NCI-H1048 (cell line): ENCODE results near the gene ADCY2.

Experiments used
- DNase-seq: peaks from one replicate; lab custom pipeline; 2025; lab: John Stamatoyannopoulos, UW

ADCY2 gene

DNA sequence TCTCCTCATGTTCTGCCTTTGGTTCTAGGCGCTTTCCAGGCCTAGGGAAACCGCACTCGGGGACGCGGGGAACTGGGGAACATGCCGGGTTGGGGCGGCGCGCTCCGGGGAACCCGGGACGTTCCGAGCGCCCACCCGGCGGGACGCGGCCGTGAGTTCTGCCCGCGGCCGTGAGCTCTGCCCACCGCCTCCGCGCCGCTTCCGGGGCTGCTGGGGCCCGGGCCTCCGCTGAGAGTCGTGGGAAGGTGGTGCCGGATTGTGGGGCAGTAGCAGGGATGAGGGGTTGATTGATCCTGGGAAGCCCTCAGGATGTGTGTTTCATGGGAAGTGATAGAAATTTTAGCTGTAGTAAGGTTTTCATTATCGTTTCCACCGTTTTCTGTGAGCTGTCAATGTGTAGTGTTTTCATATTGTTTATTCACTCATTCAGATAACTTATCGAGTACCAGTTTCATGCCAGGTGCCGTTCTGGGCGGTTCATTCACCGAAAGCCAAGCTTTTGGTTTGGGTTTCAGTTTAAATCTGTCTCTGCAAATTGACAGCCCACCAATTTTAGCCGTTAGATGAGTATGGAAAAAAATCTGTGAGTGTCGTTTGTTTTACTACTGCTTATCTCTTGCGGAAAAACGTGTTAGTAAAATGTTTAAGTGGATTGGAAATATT, 473.7 kb downstream of the ADCY2 start:
- no peak for DNase-seq

DNA sequence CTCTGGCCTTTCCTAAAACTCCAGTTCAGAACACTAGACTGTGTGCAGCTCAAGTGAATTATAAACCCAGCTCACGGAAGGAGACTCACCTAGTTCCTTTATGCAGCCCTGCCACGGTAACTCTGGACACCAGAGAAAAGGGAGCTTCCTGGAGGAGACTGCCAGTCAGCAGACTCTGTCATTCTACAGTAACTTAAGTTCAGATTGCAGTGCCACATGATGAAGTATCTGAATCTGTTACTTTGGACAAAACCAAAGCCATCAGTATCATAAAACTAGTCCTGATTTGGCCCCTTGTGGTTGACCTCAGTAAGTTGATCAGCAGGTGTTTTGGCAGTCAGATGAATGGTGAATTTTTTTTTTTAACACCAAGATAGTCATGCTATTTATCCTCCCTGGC, 475.7 kb downstream of the ADCY2 start:
- no peak for DNase-seq

DNA sequence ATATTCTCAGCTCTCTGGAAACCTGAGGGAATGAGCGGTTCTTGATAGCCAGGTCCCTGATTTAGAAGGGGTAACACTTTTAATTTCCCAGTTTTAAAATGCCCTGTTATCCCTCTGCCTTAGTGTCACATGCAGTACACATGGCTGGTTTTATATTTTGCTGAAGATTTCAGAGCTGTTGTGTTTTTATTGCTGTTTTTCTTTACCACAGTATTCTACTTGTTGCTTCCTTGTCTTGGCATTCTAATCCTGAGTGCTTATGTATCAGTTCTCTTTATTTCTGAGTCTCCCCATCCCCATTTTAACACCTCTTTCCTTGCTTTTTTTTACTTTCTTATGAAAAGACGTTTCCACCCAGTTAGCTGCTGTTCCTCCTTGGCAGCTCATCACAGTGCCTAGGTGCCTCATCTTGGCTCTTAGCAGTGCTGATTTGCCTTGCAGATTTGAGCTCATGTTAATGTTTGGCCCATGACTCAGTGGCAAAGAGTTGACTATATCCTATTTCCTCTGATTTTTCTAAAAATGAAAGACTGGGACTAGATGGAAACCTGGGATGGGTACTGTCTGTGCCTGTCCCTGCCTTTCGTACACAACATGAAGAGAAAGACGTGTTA, 476.7 kb downstream of the ADCY2 start:
- no peak for DNase-seq

DNA sequence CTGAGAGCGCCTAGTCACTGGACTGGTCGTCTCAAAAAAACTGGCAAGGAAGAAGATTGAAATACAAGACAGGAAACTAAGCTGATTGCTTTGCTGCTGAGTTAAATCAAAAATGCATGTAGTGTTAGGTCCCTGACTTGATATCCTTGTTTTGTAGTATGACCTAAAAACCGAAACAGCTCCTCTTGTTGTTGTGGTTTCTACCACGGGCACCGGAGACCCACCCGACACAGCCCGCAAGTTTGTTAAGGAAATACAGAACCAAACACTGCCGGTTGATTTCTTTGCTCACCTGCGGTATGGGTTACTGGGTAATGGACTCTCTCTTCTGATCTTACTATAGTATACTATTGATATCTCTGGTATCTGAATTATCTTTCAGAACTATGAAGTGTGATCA, 477.3 kb downstream of the ADCY2 start:
- no peak for DNase-seq

DNA sequence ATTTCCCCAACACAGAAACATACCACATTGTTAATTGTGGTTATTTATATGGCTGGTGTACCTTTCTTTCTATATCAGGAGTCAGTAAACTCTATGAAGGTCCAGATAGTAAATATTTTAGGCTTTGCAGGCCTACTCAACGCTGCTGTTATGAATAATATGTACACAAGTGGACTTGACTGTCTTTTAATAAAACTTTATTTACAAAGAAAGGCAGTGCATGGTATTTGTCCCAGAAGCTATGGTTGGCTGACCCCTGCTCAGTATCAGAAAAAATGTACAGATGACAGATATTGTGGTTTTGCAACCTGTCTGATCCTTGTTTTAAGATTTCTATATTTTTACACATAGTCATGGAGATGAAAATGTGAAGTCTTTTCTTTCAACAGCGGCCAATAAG, 478.7 kb downstream of the ADCY2 start:
- DNase-seq, result no peak

DNA sequence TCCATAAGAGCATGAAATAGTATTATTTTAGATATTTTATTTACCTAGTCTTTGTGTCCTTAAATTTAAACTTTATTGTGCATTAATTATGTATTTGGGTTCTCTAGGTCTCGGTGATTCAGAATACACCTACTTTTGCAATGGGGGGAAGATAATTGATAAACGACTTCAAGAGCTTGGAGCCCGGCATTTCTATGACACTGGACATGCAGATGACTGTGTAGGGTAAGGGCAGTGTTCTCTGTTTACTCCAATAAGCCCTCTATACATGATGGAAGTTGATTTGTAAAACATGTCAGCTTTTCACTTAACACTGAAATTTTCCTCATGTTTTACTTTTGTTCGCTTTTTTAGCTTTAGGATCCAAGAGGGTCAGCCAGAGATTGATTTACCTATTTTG, 479.2 kb downstream of the ADCY2 start:
- DNase-seq, result no peak

DNA sequence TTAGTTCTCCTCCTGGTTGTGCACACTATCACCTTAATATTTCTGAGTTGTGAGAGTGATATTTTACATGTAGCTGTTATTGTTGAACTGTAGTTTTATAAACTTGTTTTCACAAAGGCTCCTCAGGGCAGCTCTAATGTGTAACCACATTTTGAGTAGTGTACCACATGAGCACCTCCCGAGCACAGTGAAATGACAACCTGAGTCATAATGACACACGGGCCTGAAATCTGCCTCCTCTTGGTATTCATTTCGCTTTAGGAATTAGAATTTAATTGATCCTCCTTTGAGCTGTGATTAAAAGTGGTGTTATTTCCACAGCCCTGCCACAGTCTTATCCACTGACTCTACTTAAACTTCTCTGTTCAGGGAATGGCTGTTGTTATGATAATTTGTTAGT, 480.9 kb downstream of the ADCY2 start:
- no peak for DNase-seq

DNA sequence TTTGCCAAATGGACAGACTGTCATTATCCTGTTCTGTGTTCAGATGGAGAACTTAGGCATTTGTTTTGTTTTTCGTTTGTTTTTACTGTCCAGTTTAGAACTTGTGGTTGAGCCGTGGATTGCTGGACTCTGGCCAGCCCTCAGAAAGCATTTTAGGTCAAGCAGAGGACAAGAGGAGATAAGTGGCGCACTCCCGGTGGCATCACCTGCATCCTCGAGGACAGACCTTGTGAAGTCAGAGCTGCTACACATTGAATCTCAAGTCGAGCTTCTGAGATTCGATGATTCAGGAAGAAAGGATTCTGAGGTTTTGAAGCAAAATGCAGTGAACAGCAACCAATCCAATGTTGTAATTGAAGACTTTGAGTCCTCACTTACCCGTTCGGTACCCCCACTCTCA, 481.9 kb downstream of the ADCY2 start:
- DNase-seq, result no peak

DNA sequence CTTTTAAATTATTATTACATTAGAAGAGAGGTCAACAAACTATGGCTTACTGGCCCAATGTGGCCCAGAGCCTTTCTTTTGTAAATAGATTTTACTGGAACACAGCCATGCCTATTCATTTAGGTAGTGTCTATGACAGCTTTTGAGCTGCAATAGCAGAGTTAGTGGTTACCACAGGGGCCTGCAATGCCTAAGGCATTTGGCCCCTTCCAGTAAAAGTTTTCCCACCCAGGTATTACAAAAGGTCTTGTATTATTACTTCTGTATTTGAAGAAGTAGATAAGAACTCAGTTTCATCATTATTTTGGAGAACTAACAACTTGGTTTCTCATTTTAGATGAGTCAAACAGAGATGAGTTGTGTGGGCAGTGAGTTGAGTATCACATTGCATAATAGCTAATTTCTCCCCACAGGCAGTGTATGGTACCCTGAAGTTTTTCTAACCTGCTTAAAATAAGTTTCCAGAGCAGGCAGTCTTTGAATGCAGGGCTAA, 482.5 kb downstream of the ADCY2 start:
- no peak for DNase-seq
